ENCODE results near the gene SYAP1.

DNA sequence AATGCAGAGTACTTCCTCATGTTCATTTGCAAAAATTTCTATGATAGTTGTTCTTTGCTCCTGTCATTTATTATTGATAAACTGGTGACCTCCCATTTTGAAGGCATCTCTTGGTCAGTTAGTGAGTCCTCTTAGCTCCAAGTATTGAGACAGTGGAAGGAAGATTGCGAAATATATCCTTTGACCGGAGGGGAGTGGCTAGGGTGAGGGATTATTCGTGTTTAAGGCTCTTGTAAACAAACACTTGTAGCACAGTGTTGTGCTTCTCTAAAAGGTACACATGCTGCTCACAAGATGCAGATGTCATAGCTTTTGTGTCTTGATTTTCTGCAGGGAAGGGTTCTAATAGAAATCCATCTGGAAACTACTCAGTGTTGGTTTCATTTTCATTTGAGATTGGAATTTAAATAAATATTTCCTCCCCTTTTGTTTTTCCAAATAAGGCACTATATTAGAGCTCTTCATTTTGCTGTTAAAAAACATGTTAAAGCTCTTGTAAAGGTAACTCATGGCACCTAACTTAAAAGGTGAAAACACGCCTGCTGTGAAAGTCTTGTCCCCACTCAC lies 88.6 kb downstream of the SYAP1 start:
- TF ChIP-seq, protein P1, sequence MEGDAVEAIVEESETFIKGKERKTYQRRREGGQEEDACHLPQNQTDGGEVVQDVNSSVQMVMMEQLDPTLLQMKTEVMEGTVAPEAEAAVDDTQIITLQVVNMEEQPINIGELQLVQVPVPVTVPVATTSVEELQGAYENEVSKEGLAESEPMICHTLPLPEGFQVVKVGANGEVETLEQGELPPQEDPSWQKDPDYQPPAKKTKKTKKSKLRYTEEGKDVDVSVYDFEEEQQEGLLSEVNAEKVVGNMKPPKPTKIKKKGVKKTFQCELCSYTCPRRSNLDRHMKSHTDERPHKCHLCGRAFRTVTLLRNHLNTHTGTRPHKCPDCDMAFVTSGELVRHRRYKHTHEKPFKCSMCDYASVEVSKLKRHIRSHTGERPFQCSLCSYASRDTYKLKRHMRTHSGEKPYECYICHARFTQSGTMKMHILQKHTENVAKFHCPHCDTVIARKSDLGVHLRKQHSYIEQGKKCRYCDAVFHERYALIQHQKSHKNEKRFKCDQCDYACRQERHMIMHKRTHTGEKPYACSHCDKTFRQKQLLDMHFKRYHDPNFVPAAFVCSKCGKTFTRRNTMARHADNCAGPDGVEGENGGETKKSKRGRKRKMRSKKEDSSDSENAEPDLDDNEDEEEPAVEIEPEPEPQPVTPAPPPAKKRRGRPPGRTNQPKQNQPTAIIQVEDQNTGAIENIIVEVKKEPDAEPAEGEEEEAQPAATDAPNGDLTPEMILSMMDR (IDR thresholded peaks at IDR 0.05), result no peak
- no peak for TF ChIP-seq ZFX (IDR thresholded peaks at IDR 0.05; ENCODE audit: borderline replicate concordance)

Data from 22Rv1 (cell line).